Measurements from ENCODE around the gene MFF.

Gene MFF

GRCh38 chr2:227388537-227389011, 63.5 kb downstream of the MFF start:
- H3K9ac ChIP-seq (ENCODE audit: low read depth, low read length, poor library complexity, severe bottlenecking), result no peak overlapping the region
- no peak overlapping the region for H3K4me2 ChIP-seq (ENCODE audit: low read depth, low read length, poor library complexity, severe bottlenecking)
- H3K4me3 ChIP-seq (ENCODE audit: low read length, poor library complexity, severe bottlenecking), result no peak overlapping the region
- no peaks in the 10 kb centered on the region for H3K79me2 ChIP-seq (ENCODE audit: insufficient read depth, low read length)
- TF ChIP-seq CTCF (conservative IDR thresholded peaks at IDR 0.05; ENCODE audit: low read length) (no peak), EZH2phosphoT487 (IDR thresholded peaks at IDR 0.05; ENCODE audit: borderline replicate concordance) (no peak)
- no peaks in the 10 kb centered on the region for H4K20me1 ChIP-seq (ENCODE audit: insufficient read depth, low read length, poor library complexity, severe bottlenecking)
- H3K36me3 ChIP-seq (ENCODE audit: insufficient read depth, low read length), result no peaks in the 10 kb centered on the region
- no peak overlapping the region for H2AFZ ChIP-seq (ENCODE audit: low read length)
- H3K9me3 ChIP-seq (ENCODE audit: insufficient read depth, low read depth, low read length), result no peaks in the 10 kb centered on the region
- no peaks in the 10 kb centered on the region for H3F3A ChIP-seq (ENCODE audit: low read depth)
- no peaks in the 10 kb centered on the region for H3K9me2 ChIP-seq (replicated peaks; ENCODE audit: low read depth, low read length)
- no peaks in the 10 kb centered on the region for H3K4me1 ChIP-seq (ENCODE audit: insufficient read depth, low read length, poor library complexity, severe bottlenecking)
- no peaks in the 10 kb centered on the region for H3K27me3 ChIP-seq (ENCODE audit: insufficient read depth, low read length, poor library complexity, severe bottlenecking)

- Histone ChIP-seq H3K4me1 (ENCODE audit: insufficient read depth, low read length, poor library complexity, severe bottlenecking) (no peaks in the 10 kb centered on the region), H3K27me3 (ENCODE audit: insufficient read depth, low read length, poor library complexity, severe bottlenecking) (no peaks in the 10 kb centered on the region), H3F3A (ENCODE audit: low read depth) (no peaks in the 10 kb centered on the region), H3K4me3 (ENCODE audit: low read length, poor library complexity, severe bottlenecking) (no peak overlapping the region), H3K36me3 (ENCODE audit: insufficient read depth, low read length) (no peaks in the 10 kb centered on the region), H2AFZ (ENCODE audit: low read length) (no peak overlapping the region), H3K9me3 (ENCODE audit: insufficient read depth, low read depth, low read length) (no peaks in the 10 kb centered on the region), H3K9ac (ENCODE audit: low read depth, low read length, poor library complexity, severe bottlenecking) (no peak overlapping the region), H4K20me1 (ENCODE audit: insufficient read depth, low read length, poor library complexity, severe bottlenecking) (no peaks in the 10 kb centered on the region), H3K79me2 (ENCODE audit: insufficient read depth, low read length) (no peaks in the 10 kb centered on the region), H3K4me2 (ENCODE audit: low read depth, low read length, poor library complexity, severe bottlenecking) (no peak overlapping the region), H3K9me2 (replicated peaks; ENCODE audit: low read depth, low read length) (no peaks in the 10 kb centered on the region)
- no peak for TF ChIP-seq CTCF (conservative IDR thresholded peaks at IDR 0.05; ENCODE audit: low read length)
Observed at GRCh38 chr2:227389231-227389630, 64.2 kb downstream of the MFF start.

GRCh38 chr2:227389661-227390060, 64.6 kb downstream of the MFF start:
- Histone ChIP-seq H3K4me1 (ENCODE audit: insufficient read depth, low read length, poor library complexity, severe bottlenecking) (no peaks in the 10 kb centered on the region), H3K4me3 (ENCODE audit: low read length, poor library complexity, severe bottlenecking) (no peak overlapping the region), H3K9me3 (ENCODE audit: insufficient read depth, low read depth, low read length) (no peaks in the 10 kb centered on the region), H3K79me2 (ENCODE audit: insufficient read depth, low read length) (no peaks in the 10 kb centered on the region), H3F3A (ENCODE audit: low read depth) (no peaks in the 10 kb centered on the region), H4K20me1 (ENCODE audit: insufficient read depth, low read length, poor library complexity, severe bottlenecking) (no peaks in the 10 kb centered on the region), H3K9me2 (replicated peaks; ENCODE audit: low read depth, low read length) (no peaks in the 10 kb centered on the region), H3K27me3 (ENCODE audit: insufficient read depth, low read length, poor library complexity, severe bottlenecking) (no peaks in the 10 kb centered on the region), H3K9ac (ENCODE audit: low read depth, low read length, poor library complexity, severe bottlenecking) (no peak overlapping the region), H3K36me3 (ENCODE audit: insufficient read depth, low read length) (no peaks in the 10 kb centered on the region), H3K4me2 (ENCODE audit: low read depth, low read length, poor library complexity, severe bottlenecking) (no peak overlapping the region), H2AFZ (ENCODE audit: low read length) (no peak overlapping the region)
- TF ChIP-seq EZH2phosphoT487 (IDR thresholded peaks at IDR 0.05; ENCODE audit: borderline replicate concordance) (no peak), CTCF (conservative IDR thresholded peaks at IDR 0.05; ENCODE audit: low read length) (no peak)
